ENCODE results near the gene PGA3.
"Not testable (repeated sequence)": the region's sequence is repeated elsewhere in the genome, so short reads cannot be mapped to it uniquely, and the experiment has no call there.

PGA3 gene

DNA sequence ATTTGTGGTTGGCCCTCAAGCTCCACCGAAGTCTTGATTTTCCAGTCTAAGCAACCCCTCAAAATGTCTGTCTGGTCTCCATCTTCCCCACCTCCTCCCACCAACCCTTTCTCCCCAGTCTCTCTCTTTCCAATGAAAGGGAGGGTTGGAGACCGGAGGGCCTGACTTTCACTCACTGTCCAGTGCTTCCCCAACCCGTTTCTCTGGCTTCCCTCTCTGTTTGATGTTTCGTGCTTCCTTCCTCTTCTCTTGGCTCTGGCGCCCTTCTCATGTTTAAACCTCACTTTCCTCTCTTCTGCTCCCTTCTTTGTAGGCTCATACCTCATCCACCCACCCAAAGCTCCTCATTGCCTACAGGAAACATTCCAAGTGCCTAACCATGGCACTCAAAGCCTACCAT, 31.0 kb upstream of the PGA3 start:
- no peak for DNase-seq

DNA sequence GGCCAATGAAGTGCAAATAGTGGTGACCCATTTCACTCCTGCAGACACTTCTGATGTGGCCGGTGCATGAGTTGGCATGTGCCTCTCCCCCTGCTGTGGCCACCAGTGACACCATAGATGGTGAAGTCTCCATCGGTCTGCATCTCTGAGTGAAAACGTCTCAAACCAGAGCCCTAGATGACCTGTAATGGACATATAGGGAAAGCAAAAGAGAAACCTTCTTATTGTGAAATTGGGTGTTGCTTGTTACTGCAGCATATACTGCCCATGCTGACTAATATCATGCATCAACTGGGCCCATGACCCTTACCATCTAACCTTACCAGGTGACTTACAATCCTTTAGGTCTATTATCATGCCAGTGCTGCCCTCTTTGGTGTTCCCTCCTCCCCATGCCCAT, 30.4 kb upstream of the PGA3 start:
- no peak for DNase-seq

GRCh38 chr11:61173456-61173855, 29.9 kb upstream of the PGA3 start:
- DNase-seq, result no peak

DNA sequence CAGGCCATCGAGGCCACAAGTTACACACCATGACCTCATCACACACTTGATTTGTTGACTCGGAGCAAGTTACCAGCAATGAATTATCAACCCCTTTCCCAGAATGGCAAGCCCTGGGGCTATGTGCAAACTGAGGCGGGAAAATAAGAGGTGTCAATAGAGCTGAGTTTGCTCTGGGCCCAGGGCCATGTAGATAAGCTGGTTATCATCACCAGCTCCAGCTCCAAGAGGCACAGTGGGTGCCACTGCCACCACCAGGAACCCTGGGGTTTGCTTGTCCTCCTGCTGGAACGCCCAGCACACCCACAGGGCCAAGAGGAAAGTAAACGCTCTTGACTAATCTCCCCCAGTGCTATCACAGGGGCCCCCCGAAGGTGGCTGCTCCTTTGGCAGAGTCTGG, 29.0 kb upstream of the PGA3 start:
- peak; percentile 36 for DNase-seq

DNA sequence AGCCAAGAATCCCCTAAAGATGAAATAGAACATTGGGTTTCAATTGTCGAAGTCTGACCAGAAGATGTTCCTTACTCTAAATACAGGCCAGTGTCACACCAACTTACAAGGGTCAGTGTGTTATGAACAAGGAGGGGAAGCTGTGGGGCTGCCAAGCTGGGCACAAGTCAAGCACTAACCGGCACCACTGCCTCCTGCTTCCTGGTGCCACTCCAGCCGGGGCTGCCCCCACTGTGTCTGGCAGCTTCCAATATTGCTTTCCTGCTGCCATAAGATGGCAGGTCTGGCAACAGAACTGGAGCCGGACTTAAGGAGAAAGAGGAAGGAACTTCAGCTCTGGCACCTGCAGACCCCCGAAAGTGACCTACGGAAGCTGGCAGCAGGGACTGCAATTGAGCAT, 28.4 kb upstream of the PGA3 start:
- DNase-seq, result no peak

DNA sequence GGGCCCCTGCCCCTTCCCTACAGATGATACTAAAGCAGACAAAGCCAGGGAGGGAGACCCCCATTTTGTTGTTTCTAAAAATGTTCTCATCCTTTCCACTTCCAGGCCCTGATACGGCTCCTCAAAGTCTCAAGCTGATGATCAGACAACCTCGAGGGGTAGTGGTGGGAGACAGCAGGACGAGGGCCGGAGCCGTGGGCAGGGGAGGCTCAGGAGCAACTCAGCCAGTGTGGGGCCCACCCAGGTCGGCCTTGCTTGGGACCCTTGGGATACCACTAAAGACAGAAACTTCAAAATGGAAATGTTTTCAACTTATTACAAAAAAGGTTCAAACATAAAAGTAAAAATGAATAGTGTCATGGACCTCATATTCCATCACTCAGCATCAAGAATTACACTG, 26.9 kb upstream of the PGA3 start:
- DNase-seq, result no peak

DNA sequence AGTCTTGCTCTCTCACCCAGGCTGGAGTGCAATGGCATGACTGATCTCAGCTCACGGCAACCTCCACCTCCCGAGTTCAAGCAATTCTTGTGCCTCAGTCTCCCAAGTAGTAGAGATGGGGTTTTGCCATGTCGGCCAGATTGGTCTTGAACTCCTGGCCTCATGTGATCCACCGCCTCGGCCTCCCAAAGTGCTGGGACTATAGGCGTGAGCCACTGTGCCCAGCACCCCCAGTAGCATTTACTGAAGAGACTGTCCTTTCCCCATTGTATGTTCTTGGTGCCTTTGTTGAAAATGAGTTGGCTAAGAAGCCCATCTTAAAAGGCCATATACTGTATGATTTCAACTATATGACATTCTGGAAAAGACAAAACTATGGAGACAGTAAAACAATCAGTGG, 23.1 kb upstream of the PGA3 start:
- not testable (repeated sequence) for DNase-seq

DNA sequence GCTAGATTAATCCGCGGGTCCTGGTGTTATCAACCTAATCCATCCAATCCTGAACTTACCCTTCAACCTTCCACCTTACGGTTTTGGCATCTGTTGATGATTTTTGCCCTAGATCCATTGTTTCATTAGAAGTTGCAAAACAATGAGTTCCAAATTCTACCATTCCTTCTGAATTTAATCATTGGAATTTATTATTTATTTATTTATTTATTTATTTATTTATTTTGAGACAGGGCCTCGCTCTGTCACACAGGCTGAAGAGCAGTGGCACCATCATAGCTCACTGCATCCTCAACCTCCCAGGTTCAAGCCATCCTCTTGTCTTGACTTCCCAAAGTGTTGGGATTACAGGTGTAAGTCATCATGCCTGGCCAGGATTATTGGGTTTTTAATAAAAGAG, 21.8 kb upstream of the PGA3 start:
- no peak for DNase-seq

DNA sequence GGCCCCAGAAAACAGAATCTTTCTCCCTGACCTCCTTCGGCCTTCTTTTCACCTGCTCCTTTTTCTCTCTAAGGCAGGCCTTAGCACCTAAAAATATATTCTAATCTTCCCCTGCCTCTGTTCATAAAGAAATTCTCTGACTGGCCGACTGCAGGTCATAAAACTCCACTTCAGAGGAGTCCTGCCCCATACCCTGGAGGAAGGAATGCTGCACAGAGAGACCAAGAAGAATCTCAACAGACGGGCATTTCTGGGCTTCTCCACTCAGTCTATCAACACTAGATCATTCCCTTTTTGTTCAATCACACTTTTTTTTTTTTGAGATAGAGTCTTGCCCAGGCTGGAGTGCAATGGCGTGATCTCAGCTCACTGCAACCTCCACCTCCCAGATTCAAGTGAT, 19.7 kb upstream of the PGA3 start:
- no peak for DNase-seq

GRCh38 chr11:61186504-61186903, 16.8 kb upstream of the PGA3 start:
- no peak for DNase-seq

DNA sequence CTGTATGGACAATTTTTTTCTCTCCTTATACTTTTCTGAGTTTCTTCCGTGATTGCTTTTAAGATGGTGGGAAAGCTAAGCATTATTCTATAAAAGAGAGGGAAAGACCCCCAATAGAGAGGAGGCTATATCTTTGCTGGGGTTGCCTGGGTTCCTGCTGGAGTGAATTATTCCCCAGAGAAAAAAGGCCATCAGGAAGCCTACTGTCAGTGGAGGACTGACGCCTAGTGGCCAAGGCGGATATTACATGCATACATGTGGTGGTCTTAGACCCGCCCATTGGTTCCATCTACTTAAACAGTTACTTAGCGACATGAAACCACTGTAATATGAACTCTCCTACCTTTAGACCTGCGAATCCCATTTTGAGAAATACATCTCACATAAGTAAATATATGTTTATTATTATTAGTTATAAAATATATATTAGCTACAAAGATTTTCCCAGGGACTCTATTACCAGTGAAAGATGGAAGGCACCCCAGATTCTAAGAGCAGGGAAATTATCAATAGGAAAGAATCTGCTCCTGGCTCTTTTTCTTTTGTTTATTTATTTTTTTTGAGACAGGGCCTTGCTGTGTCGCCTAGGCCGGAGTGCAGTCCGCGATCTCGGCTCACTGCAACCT, 15.7 kb upstream of the PGA3 start:
- DNase-seq, result peak; percentile 90

GRCh38 chr11:61189933-61190332, 13.4 kb upstream of the PGA3 start:
- DNase-seq, result no peak

DNA sequence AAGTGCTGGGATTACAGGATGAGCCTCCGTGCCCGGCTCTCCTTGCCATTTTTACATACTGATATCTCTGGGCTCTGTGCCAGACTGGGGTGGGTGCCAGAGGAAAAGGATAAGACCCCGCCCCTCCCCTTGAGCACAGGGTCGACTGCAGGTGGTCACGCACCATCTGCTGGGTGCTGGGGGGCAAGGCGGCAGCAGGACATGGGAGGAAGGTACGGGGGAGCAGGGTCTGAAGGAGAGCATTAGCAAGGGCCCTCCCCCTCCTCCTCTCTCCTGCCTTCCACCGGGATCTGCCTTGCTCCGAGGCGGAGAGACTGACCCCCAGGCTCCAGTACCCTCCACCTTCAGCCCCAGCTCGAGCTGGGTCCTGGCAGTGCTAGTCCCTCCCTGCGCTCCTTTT, 9.7 kb upstream of the PGA3 start:
- peak; percentile 18 for DNase-seq

DNA sequence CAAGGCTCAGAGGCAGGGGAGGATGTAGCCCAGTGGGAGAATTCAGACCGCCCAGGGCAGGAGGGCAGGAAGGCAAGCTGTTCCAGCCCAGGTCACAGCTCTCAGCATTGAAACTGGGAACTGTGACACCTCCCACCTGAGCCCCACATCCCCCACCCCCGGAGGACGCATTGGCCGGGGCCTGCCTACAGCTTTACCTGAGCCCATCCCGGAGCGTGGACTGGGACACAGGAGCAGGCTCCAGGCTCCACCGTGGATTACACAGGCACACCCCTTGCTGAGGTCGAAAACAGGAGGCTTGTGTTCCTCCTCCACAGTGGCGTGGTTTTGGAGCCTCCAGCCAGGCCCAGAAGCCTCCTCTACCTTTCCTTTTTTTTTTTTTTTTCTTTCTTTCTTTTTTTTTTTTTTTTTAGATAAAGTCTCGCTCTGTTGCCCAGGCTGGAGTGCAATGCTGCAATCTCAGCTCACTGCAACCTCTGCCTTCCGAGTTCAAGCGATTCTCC, 9.1 kb upstream of the PGA3 start:
- no peak for DNase-seq

DNA sequence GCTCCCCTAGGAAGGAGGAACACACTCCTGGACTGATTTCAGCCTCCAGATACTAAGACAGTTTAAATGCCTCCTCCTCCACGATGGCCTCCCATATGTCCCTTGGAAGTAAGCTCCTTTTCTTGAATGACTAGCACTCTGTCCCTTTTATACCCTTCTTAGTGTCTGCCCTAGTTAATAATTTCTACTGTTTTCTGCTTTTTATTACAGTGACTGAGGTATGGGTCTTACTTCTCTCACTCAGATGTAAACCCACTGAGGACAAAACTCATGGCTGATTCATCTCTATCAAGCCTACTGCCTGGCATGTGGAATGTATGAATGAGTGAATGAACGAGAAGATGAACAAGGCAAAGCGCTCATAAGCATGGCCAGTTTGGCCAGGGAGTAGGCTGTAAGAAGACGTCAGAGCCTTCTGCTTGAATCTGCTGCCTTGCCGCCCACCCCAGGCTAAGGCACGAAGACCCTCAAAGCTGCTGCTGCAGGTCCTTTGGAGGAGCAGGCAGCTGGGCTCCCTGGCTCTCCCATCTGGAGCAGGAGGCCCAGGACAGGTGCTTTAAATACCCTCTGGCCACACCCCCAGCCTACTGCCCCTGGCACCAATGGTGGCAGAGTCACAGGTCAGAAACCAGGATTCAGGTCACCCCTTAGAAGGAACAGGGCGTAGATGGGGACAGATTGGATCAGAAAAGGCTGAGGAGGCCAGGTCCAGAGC, 8.2 kb upstream of the PGA3 start:
- no peak for DNase-seq

DNA sequence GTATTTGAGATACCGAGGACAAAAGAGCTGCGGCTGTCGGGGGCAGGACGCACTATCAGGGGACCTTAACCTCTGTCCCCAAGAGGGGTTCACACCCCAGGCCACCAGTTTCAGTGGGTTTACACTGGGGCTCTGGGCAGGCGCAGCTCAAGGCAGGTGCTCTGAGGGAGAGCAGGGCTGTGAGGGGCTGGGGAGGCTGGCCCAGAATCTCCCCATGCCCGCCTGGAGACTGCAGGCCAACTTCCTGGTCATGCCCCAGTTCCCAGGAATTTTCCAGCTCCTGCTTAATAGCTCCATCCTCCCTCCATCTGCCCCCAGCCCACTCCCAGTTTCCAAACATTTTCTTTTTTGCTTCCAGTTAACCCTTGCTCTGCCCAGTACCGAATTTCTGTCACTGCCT, 7.6 kb upstream of the PGA3 start:
- DNase-seq, result no peak

DNA sequence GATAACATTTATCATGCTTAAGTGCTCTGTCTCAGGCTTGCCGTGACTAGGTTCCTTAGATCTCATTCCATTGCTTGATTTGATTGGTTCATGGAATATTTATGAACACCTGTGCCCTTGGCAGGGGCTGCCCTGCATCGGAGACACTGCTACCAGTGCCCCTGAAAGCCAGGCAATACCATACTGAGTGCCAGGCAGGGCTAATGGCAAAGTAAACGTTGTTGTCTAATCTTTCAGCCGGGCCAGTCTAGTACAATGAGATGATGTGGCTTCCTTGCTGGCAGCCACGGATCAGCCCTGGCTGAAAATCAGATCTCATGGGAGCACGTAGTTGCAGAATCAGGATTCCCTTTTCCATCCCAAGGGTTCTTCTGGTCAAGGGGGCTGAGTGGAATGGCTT, 5.0 kb upstream of the PGA3 start:
- no peak for DNase-seq

DNA sequence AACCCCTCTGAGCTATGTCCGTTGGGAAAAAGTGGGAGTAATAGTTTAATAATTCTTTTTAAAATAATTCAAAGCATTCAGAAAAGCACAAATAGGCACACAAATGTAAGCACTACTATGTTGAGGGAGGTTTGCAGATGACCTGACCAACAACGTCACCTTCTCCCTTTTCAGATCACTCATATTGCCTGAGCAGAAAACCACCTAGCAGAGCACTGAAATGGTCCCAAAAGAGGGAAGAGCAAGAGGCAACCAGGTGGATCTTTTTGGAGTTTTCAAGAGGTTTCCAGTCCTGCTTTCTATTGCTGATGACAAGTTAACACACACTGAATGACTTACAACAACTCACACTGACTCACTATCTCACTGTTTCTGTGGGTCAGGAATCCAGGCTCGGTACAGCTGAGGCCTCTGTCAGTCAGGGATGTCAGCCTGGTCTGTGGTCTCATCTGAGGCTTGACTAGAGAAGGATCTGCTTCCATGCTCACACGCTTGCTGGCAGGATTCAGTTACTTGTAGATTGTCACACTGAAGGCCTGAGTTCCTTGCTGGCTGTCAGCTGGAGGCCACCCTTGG, 4.3 kb upstream of the PGA3 start:
- no peak for DNase-seq

DNA sequence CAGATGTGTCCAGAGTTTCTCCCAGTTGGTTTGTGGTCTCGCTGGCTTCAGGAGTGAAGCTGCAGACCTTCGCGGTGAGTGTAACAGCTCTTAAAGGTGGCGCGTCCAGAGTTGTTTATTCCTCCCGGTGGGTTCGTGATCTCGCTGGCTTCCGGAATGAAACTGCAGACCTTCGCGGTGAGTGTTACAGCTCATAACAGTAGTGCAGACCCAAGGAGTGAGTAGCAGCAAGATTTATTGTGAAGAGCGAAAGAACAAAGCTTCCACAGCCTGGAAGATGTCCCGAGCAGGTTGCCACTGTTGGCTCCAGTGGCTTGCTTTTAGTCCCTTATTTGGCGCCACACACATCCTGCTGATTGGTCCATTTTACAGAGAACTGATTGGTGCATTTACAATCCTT, 1.8 kb upstream of the PGA3 start:
- no peak for DNase-seq

DNA sequence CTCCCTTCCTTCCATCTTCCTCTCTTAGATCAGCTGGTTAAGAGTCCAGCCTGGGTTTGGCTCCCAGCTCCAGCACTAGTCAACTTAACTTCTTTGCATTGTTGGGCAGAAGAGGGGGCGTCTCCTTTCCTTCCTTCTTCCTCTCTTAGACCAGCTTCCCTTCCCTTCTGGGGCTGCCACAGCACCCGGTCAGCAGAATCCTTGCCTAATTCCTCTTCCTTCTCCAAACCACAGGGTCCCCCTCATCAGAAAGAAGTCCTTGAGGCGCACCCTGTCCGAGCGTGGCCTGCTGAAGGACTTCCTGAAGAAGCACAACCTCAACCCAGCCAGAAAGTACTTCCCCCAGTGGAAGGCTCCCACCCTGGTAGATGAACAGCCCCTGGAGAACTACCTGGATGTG, 558 bp downstream of the PGA3 start:
- not testable (repeated sequence) for DNase-seq

DNA sequence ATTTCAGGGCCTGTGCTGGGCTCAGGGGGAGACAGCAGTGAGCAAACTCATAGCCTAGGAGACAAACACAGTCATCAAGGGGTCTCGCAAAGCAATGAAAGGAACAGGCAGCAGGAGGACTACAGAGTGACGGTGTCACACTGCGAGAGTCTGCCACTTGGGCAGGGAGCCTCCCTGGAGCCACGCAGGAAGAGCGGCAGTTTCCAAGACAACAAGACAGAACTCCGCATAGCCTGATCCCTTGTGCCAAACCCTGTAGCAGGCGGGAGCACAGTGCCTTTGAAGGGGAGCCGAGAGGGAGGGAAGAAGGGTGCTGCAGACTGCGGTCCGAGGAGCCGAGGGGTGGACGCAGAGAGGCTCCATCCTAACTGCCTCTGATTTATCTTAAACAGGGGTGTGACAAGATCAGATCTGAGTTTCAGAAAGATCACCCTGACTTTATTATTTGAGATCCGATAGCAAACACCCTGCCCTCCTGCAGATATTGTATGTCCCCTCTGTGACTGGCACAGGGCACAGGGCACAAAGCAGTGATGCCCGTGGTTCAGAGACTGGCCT, 1.3 kb downstream of the PGA3 start:
- DNase-seq, result not testable (repeated sequence)

DNA sequence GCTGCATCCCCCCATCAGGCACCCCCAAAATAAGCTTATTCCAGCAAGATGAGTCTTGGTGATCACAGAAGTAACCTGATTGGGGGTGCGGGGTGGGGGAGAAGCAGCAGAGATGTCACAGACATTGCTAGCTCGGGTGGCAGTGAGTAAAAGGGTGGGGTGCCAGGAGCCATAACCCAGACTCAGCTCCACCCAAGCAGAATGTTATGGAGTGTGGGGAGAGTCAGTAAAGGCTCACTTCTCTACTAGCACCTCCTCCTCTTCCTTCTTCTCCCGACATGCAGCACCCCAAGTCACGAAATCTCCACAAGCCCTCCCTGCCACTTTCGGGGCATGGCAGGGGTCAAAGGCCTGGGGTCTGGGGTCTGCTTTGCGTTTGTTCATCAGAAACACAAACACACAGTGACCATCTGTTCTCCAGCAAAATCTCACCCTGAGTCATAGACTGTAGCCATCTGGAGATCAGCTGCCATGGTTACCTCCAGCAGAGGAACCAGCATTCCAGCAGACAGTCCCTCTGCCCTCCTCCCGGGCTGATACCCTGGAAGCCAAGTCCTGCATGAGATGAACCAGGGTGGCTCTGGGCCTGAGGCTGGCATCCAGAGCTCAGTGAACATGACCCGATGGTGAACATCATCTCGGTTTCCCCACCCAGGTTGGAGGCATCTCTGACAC, 4.5 kb downstream of the PGA3 start:
- not testable (repeated sequence) for DNase-seq

GRCh38 chr11:61210629-61211028, 7.3 kb downstream of the PGA3 start:
- not testable (repeated sequence) for DNase-seq

All from hematopoietic multipotent progenitor cell treated with erythropoietin and hydrocortisone succinate and interleukin-3 and kit ligand, for 4 days (in vitro differentiated cells).